RWPE2 (cell line): ENCODE measurements around the gene SRL.

Experiments used
- ATAC-seq: fragments of 200-7000 bp; cut with Tn5 transposase; 3 replicates; pipeline ENCODE4 v1.9.1; 2021; ENCODE audit warnings: low read depth
- DNase-seq: peaks from one replicate; pipeline ENCODE4 v3.0.0-alpha.2; 2020; ENCODE audit warnings: low spot score
- H3K27ac ChIP-seq: fragments of 450-650 bp; 2 replicates; pipeline ENCODE4 v1.5.1; 2017; ENCODE audit warnings: mild to moderate bottlenecking; ENCODE audit not compliant: poor library complexity, severe bottlenecking
- H3K27me3 ChIP-seq: fragments of 250-450 bp; sonication (Bioruptor Pico); 2 replicates; pipeline ENCODE4 v1.5.1; 2021; ENCODE audit warnings: mild to moderate bottlenecking, moderate library complexity; ENCODE audit not compliant: insufficient read depth, poor library complexity, severe bottlenecking
- H3K36me3 ChIP-seq: fragments of 250-450 bp; sonication (Bioruptor Pico); 2 replicates; pipeline ENCODE4 v1.5.1; 2020; ENCODE audit warnings: low read depth, mild to moderate bottlenecking, moderate library complexity
- H3K4me1 ChIP-seq: fragments of 250-450 bp; sonication (Bioruptor Pico); 2 replicates; pipeline ENCODE4 v1.5.1; 2021; ENCODE audit warnings: mild to moderate bottlenecking, moderate library complexity; ENCODE audit not compliant: insufficient read depth, poor library complexity, severe bottlenecking
- H3K4me3 ChIP-seq: fragments of 250-450 bp; sonication (Bioruptor Pico); 2 replicates; pipeline ENCODE4 v1.5.1; 2021; ENCODE audit warnings: mild to moderate bottlenecking, moderate library complexity; ENCODE audit not compliant: severe bottlenecking
- H3K9me3 ChIP-seq: fragments of 250-450 bp; sonication (Bioruptor Pico); 2 replicates; pipeline ENCODE4 v1.5.1; 2021; ENCODE audit warnings: mild to moderate bottlenecking, moderate library complexity; ENCODE audit not compliant: severe bottlenecking
- TF ChIP-seq, protein P1 (sequence below): fragments of 450-650 bp; IDR thresholded peaks from one replicate; pipeline ENCODE4 v1.5.1; 2017; ENCODE audit warnings: mild to moderate bottlenecking, moderate library complexity; ENCODE audit not compliant: poor library complexity, severe bottlenecking

The SRL gene

DNA sequence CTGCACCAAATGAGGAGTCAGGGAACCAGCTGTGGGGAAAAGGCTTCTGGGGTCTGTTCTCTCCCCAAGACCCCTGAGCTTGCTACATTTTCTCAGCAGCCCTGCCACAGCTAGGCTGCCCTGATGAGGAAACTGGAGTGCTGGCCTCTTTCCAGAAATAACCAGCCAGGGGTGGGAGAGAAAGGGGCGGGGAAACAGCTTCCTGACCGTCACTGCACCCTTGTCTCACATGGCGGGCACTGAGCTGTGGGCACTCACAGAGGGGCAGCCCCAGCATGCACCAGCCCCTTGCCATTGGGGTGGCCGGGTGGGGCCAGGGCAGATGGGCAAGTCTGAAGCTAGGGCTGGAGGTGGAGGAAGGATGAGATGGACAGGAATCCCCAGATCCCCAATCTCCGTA is 2.9 kb downstream of the SRL start:
- no peak for DNase-seq
- no peak overlapping the region for H3K27ac ChIP-seq

DNA sequence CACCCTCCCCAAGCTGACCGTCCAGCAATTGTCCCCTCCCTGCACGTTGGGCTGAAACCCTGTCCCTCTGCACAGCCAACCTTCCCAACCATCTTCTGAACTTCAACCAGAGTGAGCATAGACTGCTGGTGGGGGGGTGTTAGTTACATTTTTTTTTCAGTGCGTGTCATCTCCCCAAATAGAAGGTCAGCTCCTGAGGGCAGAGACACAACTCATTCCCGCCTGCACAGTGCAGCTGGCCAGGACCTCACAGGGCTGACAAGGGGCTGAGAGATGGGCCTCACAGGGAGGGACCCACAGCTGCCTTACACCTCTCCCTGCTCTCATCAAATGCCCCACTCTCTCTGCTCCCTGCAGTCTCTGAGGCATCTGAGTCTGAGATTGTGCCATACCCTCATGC is 8.4 kb downstream of the SRL start:
- no peak overlapping the region for H3K27ac ChIP-seq
- no peaks in the 10 kb centered on the region for H3K4me1 ChIP-seq
- DNase-seq (no peak), ATAC-seq (no peak)
- H3K27me3 ChIP-seq = no peaks in the 10 kb centered on the region
- H3K4me3 ChIP-seq = no peak overlapping the region
- no peaks in the 10 kb centered on the region for H3K9me3 ChIP-seq
- H3K36me3 ChIP-seq = no peaks in the 10 kb centered on the region
- TF ChIP-seq, protein P1, sequence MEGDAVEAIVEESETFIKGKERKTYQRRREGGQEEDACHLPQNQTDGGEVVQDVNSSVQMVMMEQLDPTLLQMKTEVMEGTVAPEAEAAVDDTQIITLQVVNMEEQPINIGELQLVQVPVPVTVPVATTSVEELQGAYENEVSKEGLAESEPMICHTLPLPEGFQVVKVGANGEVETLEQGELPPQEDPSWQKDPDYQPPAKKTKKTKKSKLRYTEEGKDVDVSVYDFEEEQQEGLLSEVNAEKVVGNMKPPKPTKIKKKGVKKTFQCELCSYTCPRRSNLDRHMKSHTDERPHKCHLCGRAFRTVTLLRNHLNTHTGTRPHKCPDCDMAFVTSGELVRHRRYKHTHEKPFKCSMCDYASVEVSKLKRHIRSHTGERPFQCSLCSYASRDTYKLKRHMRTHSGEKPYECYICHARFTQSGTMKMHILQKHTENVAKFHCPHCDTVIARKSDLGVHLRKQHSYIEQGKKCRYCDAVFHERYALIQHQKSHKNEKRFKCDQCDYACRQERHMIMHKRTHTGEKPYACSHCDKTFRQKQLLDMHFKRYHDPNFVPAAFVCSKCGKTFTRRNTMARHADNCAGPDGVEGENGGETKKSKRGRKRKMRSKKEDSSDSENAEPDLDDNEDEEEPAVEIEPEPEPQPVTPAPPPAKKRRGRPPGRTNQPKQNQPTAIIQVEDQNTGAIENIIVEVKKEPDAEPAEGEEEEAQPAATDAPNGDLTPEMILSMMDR = no peak

More for the DNA sequence above, 2.9 kb downstream of the SRL start:
- Histone ChIP-seq H3K27me3 (no peaks in the 10 kb centered on the region), H3K9me3 (no peaks in the 10 kb centered on the region), H3K36me3 (no peaks in the 10 kb centered on the region), H3K4me1 (no peaks in the 10 kb centered on the region), H3K4me3 (no peak overlapping the region)
- TF ChIP-seq, protein P1 = no peak
- ATAC-seq = no peak

DNA sequence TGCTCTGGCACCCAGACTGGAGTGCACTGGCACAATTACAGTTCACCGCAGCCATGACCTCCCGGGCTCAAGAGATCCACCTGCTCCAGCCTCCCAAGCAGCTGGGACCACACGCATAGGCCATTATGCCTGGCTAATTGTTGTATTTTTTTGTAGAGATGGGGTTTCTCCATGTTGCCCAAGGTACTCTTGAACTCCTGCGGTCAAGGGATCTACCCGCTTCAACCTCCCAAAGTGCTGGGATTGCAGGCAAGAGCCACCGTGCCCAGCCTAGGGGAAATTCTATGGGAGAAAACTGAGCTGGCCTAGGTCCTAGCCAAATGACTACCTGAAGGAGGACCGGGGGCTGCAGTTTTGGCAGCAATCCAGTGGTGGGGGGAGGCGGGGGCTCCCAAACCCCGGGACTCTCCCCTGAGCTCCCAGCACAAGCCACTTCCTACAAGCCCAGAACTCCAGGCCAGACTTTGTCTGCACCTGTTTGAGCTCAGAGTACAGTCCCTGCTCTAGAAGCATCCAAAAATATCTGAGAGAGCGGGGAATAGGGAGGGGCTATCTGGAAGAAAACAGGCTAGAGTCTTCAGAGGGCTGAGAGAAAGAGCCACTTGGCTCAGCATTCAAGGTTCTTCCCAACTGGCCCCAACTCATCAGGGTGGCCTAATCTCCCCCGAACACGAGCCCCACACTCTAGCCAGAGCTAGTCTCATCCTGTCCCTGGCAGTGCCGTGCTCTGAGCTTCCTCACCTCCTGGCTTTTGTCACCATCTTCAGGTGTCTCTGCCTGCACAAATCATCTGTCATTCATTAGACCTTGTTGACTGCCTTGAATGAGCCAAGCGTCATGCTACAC is 9.1 kb downstream of the SRL start:
- H3K27me3 ChIP-seq = no peaks in the 10 kb centered on the region
- no peaks in the 10 kb centered on the region for H3K36me3 ChIP-seq
- H3K4me3 ChIP-seq = no peak overlapping the region
- ATAC-seq = no peak
- DNase-seq = no peak
- TF ChIP-seq, protein P1 = no peak
- no peaks in the 10 kb centered on the region for H3K4me1 ChIP-seq
- H3K9me3 ChIP-seq = no peaks in the 10 kb centered on the region
- no peak overlapping the region for H3K27ac ChIP-seq

DNA sequence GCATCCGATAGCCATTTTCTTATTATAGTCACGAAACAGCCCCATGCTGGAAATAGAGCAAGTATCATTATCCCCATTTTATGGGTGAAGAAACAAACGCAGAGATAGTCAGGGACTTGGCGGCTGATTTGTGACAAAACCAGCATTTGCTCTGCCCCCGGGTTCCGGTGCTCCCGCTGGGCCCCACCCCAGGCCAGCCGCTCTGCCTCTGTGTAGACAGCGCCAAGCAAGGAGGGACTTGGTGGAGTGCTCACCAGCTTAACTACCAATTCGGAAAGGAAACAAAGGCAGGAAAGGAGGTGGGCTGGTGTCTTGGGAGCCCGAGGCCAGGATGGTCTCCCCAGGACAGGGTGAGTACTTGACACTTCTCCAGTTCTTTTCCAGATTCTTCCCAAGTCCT is 10.0 kb downstream of the SRL start:
- Histone ChIP-seq H3K27ac (no peak overlapping the region), H3K4me1 (no peaks in the 10 kb centered on the region), H3K9me3 (no peaks in the 10 kb centered on the region), H3K27me3 (no peaks in the 10 kb centered on the region), H3K4me3 (no peak overlapping the region), H3K36me3 (no peaks in the 10 kb centered on the region)
- TF ChIP-seq, protein P1 = no peak
- no peak for DNase-seq
- ATAC-seq = no peak

DNA sequence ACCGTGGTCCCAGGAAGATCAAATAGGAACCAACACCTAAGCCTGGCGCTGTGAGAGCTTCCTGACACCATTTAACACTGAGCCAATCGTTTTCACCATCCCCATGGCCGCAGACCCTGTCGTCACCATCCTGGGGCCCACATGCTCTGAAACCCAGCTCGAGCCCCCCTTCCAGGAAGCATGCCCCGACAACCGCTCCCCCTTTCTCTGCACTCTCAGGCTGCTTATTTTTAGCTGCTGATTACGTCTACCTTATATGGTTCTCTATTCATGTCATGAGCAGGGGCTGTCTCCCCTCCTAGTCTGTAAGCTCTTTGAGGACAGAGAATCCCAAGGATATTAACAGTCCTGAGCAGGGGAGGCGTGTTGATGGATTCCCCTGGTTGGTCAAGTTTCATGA is 10.5 kb downstream of the SRL start:
- no peaks in the 10 kb centered on the region for H3K9me3 ChIP-seq
- H3K36me3 ChIP-seq = no peaks in the 10 kb centered on the region
- TF ChIP-seq, protein P1 = no peak
- no peak for ATAC-seq
- H3K4me3 ChIP-seq = no peak overlapping the region
- no peaks in the 10 kb centered on the region for H3K27me3 ChIP-seq
- no peak for DNase-seq
- H3K4me1 ChIP-seq = no peaks in the 10 kb centered on the region
- no peak overlapping the region for H3K27ac ChIP-seq
